ENCODE data around the gene ARPC1A.

Gene ARPC1A

GRCh38 chr7:99392046-99392445 is 66.3 kb downstream of the ARPC1A start:
- no peak overlapping the region for H3K4ac ChIP-seq (ENCODE audit: low read depth in 1 of 2, low read length in 2 of 2)
- H2AFZ ChIP-seq (ENCODE audit: low read depth, low read length): no peak overlapping the region
- H3K27me3 ChIP-seq (ENCODE audit: control insufficient read depth in 1 of 2, insufficient read depth in 1 of 2, low read length in 2 of 2): no peaks in the 10 kb centered on the region
- no peak for DNase-seq
- H3K14ac ChIP-seq (ENCODE audit: low read length in 2 of 2): no peak overlapping the region
- no peaks in the 10 kb centered on the region for H3K9me3 ChIP-seq (ENCODE audit: control insufficient read depth, low read length)
- H2BK120ac ChIP-seq (ENCODE audit: low read depth, low read length): no peak overlapping the region
- H3K27ac ChIP-seq (ENCODE audit: low read length, poor library complexity, severe bottlenecking): no peak overlapping the region
- H3K79me1 ChIP-seq (replicated peaks; ENCODE audit: low read length, poor library complexity, severe bottlenecking): peaks cover 26% of the 10 kb centered on the region
- H2BK12ac ChIP-seq (ENCODE audit: low read length in 2 of 2): no peak overlapping the region
- H2BK5ac ChIP-seq (ENCODE audit: low read depth, low read length, poor library complexity, severe bottlenecking): no peak overlapping the region
- peak overlapping the region; percentile 76 for H3K4me2 ChIP-seq (ENCODE audit: low read length, poor library complexity, severe bottlenecking)
- H2BK15ac ChIP-seq (ENCODE audit: low read depth, poor library complexity, severe bottlenecking): no peak overlapping the region
- no peak overlapping the region for H3K23ac ChIP-seq (ENCODE audit: low read length in 2 of 2)
- peaks cover 85% of the 10 kb centered on the region in 2 experiments for H3K36me3 ChIP-seq (ENCODE audit: control insufficient read depth in 1 of 2, insufficient read depth in 2 of 2, low read depth in 1 of 2, low read length in 2 of 2)
- no peak overlapping the region for H3K9ac ChIP-seq (ENCODE audit: low read length)
- H4K8ac ChIP-seq (ENCODE audit: low read length): no peak overlapping the region
- H3K4me3 ChIP-seq (ENCODE audit: insufficient read depth in 1 of 2, low read depth in 1 of 2, low read length in 2 of 2): no peak overlapping the region
- WGBS: 99% methylated on average over 8 of the region's 8 CpGs
- no peak overlapping the region for H4K91ac ChIP-seq (ENCODE audit: low read length)
- peaks cover 21% of the 10 kb centered on the region for H3K4me1 ChIP-seq (ENCODE audit: control insufficient read depth, insufficient read depth, low read depth, low read length)
- H3K18ac ChIP-seq (ENCODE audit: low read depth in 1 of 2, low read length in 2 of 2): no peak overlapping the region
- H2AK5ac ChIP-seq (ENCODE audit: low read length, severe bottlenecking): no peak overlapping the region

- H2BK120ac ChIP-seq (ENCODE audit: low read depth, low read length): no peak overlapping the region
- peak overlapping the region; percentile 29 for H3K9ac ChIP-seq (ENCODE audit: low read length)
- no peak overlapping the region for H3K27ac ChIP-seq (ENCODE audit: low read length, poor library complexity, severe bottlenecking)
- peak overlapping the region in 1 of 2 experiments; percentile 36 for H3K14ac ChIP-seq (ENCODE audit: low read length in 2 of 2)
- no peak overlapping the region for H4K91ac ChIP-seq (ENCODE audit: low read length)
- no peak overlapping the region for H4K8ac ChIP-seq (ENCODE audit: low read length)
- H3K4ac ChIP-seq (ENCODE audit: low read depth in 1 of 2, low read length in 2 of 2): no peak overlapping the region
- H3K27me3 ChIP-seq (ENCODE audit: control insufficient read depth in 1 of 2, insufficient read depth in 1 of 2, low read length in 2 of 2): no peaks in the 10 kb centered on the region
- peaks cover 85 to 87% of the 10 kb centered on the region in 2 experiments for H3K36me3 ChIP-seq (ENCODE audit: control insufficient read depth in 1 of 2, insufficient read depth in 2 of 2, low read depth in 1 of 2, low read length in 2 of 2)
- H2BK12ac ChIP-seq (ENCODE audit: low read length in 2 of 2): no peak overlapping the region
- H3K23ac ChIP-seq (ENCODE audit: low read length in 2 of 2): no peak overlapping the region
- peaks cover 21% of the 10 kb centered on the region for H3K4me1 ChIP-seq (ENCODE audit: control insufficient read depth, insufficient read depth, low read depth, low read length)
- 4% methylated on average over 67 of the region's 68 CpGs for WGBS
- H2AFZ ChIP-seq (ENCODE audit: low read depth, low read length): peak overlapping the region; percentile 18
- H3K18ac ChIP-seq (ENCODE audit: low read depth in 1 of 2, low read length in 2 of 2): peak overlapping the region in 1 of 2 experiments; percentile 71
- peak overlapping the region; percentile 16 for H2BK15ac ChIP-seq (ENCODE audit: low read depth, poor library complexity, severe bottlenecking)
- H3K79me1 ChIP-seq (replicated peaks; ENCODE audit: low read length, poor library complexity, severe bottlenecking): peaks cover 26% of the 10 kb centered on the region
- H3K4me3 ChIP-seq (ENCODE audit: insufficient read depth in 1 of 2, low read depth in 1 of 2, low read length in 2 of 2): peak overlapping the region; percentile 18 to 52
- H2BK5ac ChIP-seq (ENCODE audit: low read depth, low read length, poor library complexity, severe bottlenecking): no peak overlapping the region
- DNase-seq: peak; percentile 70
- H2AK5ac ChIP-seq (ENCODE audit: low read length, severe bottlenecking): no peak overlapping the region
- peak overlapping the region; percentile 76 for H3K4me2 ChIP-seq (ENCODE audit: low read length, poor library complexity, severe bottlenecking)
- H3K9me3 ChIP-seq (ENCODE audit: control insufficient read depth, low read length): no peaks in the 10 kb centered on the region
These were observed 67.1 kb downstream of the ARPC1A start for GRCh38 chr7:99392659-99393354.

GRCh38 chr7:99393355-99394187 is 67.9 kb downstream of the ARPC1A start:
- H2AK5ac ChIP-seq (ENCODE audit: low read length, severe bottlenecking): no peak overlapping the region
- no peak overlapping the region for H3K23ac ChIP-seq (ENCODE audit: low read length in 2 of 2)
- 46% methylated on average over 23 of the region's 30 CpGs for WGBS
- peak overlapping the region in 1 of 2 experiments; percentile 71 for H3K18ac ChIP-seq (ENCODE audit: low read depth in 1 of 2, low read length in 2 of 2)
- peaks cover 24% of the 10 kb centered on the region for H3K79me1 ChIP-seq (replicated peaks; ENCODE audit: low read length, poor library complexity, severe bottlenecking)
- no peak overlapping the region for H2BK120ac ChIP-seq (ENCODE audit: low read depth, low read length)
- H4K8ac ChIP-seq (ENCODE audit: low read length): peak overlapping the region; percentile 19
- H2BK12ac ChIP-seq (ENCODE audit: low read length in 2 of 2): no peak overlapping the region
- DNase-seq: no peak
- no peak overlapping the region for H2BK5ac ChIP-seq (ENCODE audit: low read depth, low read length, poor library complexity, severe bottlenecking)
- peak overlapping the region; percentile 18 for H2AFZ ChIP-seq (ENCODE audit: low read depth, low read length)
- no peak overlapping the region for H4K91ac ChIP-seq (ENCODE audit: low read length)
- H2BK15ac ChIP-seq (ENCODE audit: low read depth, poor library complexity, severe bottlenecking): no peak overlapping the region
- no peaks in the 10 kb centered on the region for H3K9me3 ChIP-seq (ENCODE audit: control insufficient read depth, low read length)
- no peak overlapping the region for H3K14ac ChIP-seq (ENCODE audit: low read length in 2 of 2)
- H3K27me3 ChIP-seq (ENCODE audit: control insufficient read depth in 1 of 2, insufficient read depth in 1 of 2, low read length in 2 of 2): no peaks in the 10 kb centered on the region
- no peak overlapping the region for H3K27ac ChIP-seq (ENCODE audit: low read length, poor library complexity, severe bottlenecking)
- peak overlapping the region; percentile 18 to 52 for H3K4me3 ChIP-seq (ENCODE audit: insufficient read depth in 1 of 2, low read depth in 1 of 2, low read length in 2 of 2)
- H3K9ac ChIP-seq (ENCODE audit: low read length): peak overlapping the region; percentile 29
- peak overlapping the region in 1 of 2 experiments; percentile 5 for H3K4ac ChIP-seq (ENCODE audit: low read depth in 1 of 2, low read length in 2 of 2)
- peaks cover 21% of the 10 kb centered on the region for H3K4me1 ChIP-seq (ENCODE audit: control insufficient read depth, insufficient read depth, low read depth, low read length)
- H3K4me2 ChIP-seq (ENCODE audit: low read length, poor library complexity, severe bottlenecking): peak overlapping the region; percentile 76
- H3K36me3 ChIP-seq (ENCODE audit: control insufficient read depth in 1 of 2, insufficient read depth in 2 of 2, low read depth in 1 of 2, low read length in 2 of 2): peaks cover 85 to 87% of the 10 kb centered on the region in 2 experiments

- 96% methylated on average over 4 of the region's 4 CpGs for WGBS
- Histone ChIP-seq H2AFZ (ENCODE audit: low read depth, low read length) (no peak overlapping the region), H4K91ac (ENCODE audit: low read length) (no peak overlapping the region)
These were observed 68.4 kb downstream of the ARPC1A start for GRCh38 chr7:99394188-99394502.

More at GRCh38 chr7:99394188-99394502, 68.4 kb downstream of the ARPC1A start:
- Histone ChIP-seq H3K4me1 (ENCODE audit: control insufficient read depth, insufficient read depth, low read depth, low read length) (peaks cover 21% of the 10 kb centered on the region), H3K4ac (ENCODE audit: low read depth in 1 of 2, low read length in 2 of 2) (no peak overlapping the region), H3K23ac (ENCODE audit: low read length in 2 of 2) (no peak overlapping the region), H3K27ac (ENCODE audit: low read length, poor library complexity, severe bottlenecking) (no peak overlapping the region), H2AK5ac (ENCODE audit: low read length, severe bottlenecking) (no peak overlapping the region), H3K4me3 (ENCODE audit: insufficient read depth in 1 of 2, low read depth in 1 of 2, low read length in 2 of 2) (no peak overlapping the region), H3K79me1 (replicated peaks; ENCODE audit: low read length, poor library complexity, severe bottlenecking) (peaks cover 28% of the 10 kb centered on the region), H2BK15ac (ENCODE audit: low read depth, poor library complexity, severe bottlenecking) (no peak overlapping the region), H2BK12ac (ENCODE audit: low read length in 2 of 2) (no peak overlapping the region), H3K14ac (ENCODE audit: low read length in 2 of 2) (no peak overlapping the region), H2BK5ac (ENCODE audit: low read depth, low read length, poor library complexity, severe bottlenecking) (no peak overlapping the region), H3K18ac (ENCODE audit: low read depth in 1 of 2, low read length in 2 of 2) (no peak overlapping the region), H3K9ac (ENCODE audit: low read length) (no peak overlapping the region), H3K4me2 (ENCODE audit: low read length, poor library complexity, severe bottlenecking) (no peak overlapping the region), H3K9me3 (ENCODE audit: control insufficient read depth, low read length) (no peaks in the 10 kb centered on the region), H3K27me3 (ENCODE audit: control insufficient read depth in 1 of 2, insufficient read depth in 1 of 2, low read length in 2 of 2) (no peaks in the 10 kb centered on the region), H4K8ac (ENCODE audit: low read length) (peak overlapping the region; percentile 7), H3K36me3 (ENCODE audit: control insufficient read depth in 1 of 2, insufficient read depth in 2 of 2, low read depth in 1 of 2, low read length in 2 of 2) (peaks cover 89% of the 10 kb centered on the region in 2 experiments), H2BK120ac (ENCODE audit: low read depth, low read length) (no peak overlapping the region)
- no peak for DNase-seq
